NCI-H187 (cell line): ENCODE results near the gene ELOVL1.
A peak's percentile ranks its signal among the peaks of the same experiment; 100 is the strongest.
"Not testable (repeated sequence)": the region's sequence is repeated elsewhere in the genome, so short reads cannot be mapped to it uniquely, and the experiment has no call there.

Source experiments
- DNase-seq, 2 experiments: peaks; one replicate each; lab custom pipeline; 2025; lab: John Stamatoyannopoulos, UW

ELOVL1 gene

DNA sequence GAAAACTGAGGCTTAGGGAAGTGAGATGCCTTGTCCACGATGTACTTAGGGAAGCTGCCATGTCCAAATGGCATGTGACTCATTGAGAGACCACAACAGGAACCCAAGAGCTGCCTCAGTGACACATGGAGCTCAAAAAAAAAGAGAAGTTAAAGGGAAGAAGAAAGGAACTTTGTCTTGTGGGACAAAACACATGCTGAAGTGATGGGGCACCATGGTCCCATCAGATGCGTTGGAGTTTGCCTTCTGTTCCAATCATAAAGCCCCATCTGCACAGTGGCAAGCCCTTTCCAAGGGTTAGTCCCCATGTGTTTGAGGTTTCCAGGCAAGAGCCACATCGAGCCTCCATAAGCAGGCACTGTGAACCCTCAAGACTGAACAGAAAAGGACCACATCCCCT is 13.8 kb upstream of the ELOVL1 start:
- no peak for DNase-seq

DNA sequence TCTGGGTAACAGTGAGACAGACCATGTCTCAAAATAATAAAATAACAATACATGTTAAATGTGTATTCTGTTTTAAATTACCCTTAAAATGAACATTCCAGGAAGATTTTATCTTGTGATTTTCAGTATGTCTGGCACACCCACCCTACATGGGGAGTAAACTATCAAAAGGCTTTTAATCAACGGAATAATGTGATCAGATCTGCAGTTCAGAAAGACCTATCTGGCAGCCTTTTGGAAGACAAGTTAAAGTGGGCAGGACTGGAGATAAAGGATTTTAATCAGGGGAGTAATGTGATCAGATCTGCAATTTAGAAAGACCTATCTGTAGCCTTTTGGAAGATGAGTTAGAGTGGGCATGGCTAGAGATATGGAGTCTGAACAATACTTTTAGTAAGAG is 11.7 kb upstream of the ELOVL1 start:
- no peak for DNase-seq

DNA sequence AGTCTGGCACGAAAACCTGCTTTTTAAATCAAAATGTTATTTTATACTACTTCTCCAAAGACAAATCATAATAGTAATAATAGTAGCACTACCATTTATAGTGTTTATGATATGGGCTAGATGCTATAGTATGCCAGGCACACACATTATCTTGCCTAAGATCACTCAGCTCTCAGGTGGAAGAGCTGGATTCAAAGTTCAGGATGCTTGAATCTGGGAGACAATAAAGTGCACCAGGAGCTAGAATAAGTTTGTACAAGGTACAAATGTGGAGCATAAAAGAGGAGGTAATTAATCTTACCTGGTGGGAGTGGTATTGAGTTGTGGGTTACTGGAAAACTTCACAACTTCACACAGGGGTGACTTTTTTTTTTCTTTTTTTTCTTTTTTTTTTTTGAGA is 10.0 kb upstream of the ELOVL1 start:
- DNase-seq: no peak

DNA sequence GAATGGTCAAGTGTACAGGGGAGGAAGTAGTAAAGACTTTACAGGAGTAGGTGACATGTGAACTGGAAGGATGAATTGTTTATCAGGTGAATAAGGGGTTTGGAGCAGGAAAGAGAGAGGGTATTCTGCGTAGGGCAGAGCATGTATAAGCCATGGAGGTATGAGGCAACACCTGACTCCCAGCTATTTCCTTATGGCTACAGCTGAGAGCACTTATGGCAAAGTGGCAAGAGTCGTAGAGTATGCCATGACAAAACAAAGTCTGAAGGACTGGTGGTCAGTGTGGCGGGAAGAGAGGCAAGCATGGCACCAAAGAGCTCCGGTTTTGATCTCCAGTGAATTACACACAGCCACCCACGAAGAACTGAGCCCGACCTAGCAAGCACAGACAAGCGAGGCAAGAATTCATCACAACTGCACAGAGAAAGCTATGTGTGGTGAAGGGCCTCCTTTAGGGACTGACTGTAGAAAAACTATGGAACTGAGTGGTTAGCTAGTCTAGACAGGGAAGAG is 9.0 kb upstream of the ELOVL1 start:
- DNase-seq: no peak

DNA sequence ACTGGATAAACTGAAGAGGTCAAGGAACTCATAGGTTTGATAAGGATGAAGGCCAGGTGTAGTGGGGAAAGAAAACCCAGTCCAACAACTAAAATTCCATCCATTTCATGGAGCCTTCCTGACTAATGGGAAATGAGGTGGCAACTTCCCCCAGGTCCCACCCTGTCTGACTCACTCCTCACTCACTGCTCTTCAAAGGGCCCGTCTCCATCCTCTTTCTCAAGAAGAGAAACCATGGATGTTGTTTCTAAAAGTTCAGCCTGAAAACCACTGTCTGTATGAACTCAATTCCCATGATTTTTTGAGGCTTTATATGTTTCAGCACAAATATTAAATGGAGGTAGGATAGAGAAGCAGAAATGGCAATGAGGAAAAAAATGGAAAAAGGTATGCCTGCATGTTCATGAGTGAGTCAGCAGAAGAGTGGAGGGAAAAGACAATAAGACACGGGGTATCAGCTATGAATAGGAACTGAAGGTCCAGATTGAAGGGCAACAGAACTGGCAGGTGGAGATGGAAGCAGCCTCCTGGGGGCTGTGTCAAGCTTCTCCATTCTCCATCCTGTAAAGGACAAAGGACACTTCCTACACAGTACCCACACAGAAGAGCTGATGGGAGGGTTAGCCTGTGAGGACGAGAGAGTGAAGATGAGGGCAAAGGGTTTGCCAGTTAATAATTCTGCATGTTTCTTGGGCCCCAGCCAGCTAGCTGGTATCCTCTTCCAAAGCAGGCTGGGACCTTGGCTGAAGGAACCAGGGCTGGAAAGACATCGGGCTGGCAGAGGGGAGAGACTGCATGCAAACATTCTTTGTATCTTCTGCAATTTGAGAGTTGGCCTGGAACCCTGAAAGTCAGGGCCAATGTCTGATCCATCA is 5.5 kb upstream of the ELOVL1 start:
- DNase-seq: no peak

DNA sequence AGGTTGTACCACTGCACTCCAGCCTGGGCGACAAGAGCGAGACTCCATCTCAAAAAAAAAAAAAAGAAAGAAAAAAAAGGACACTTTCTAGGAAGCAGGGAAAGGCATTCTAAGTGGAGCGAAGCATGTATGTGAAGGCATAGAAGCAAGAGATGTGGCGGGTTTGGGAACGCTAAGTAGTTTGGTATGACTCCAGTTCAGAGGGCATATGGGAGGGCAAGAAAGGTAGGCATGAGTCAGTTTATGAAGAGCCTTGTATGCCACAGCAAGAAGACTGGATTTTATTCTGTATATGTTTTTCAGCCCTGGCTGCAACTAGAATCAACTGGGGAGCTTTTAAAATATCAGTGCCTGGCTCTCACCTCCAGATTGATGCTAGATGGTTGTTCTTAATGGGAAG is 4.4 kb upstream of the ELOVL1 start:
- DNase-seq: no peak

DNA sequence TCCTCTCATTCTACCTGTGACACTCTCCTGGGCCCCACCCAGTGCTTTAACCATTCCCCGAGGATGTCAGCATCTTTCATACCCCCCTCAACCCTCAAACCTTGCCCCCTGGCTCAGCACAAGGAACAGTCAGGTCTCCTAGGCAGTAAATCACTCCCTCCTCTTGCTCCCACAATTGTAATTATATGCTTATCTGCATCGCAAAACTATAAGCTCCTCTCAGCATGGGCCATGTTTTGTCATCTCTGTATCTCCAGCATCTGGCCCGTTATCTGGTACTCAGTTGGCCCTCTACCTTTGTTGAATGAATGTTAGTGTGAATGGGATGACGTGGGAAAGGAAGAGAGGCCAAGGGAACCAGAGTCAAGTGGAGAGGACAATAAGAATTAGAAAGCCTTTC is 2.8 kb upstream of the ELOVL1 start:
- no peak for DNase-seq

DNA sequence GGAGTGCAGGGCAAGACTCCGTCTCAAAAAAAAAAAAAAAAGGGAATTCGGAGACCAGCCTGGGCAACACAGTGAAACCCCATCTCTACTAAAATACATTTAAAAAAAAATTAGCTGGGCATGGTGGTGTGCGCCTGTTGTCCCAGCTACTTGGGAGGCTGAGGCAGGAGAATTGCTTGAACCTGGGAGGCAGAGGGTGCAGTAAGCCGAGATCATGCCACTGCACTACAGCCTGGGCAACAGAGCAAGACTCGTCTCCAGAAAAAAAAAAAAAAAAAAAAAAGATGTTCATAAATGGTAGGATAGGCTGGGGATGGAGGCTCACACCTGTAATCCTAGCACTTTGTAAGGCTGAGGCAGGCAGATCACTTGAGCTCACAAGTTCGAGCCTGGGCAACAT is 2.0 kb upstream of the ELOVL1 start:
- not testable (repeated sequence) for DNase-seq

DNA sequence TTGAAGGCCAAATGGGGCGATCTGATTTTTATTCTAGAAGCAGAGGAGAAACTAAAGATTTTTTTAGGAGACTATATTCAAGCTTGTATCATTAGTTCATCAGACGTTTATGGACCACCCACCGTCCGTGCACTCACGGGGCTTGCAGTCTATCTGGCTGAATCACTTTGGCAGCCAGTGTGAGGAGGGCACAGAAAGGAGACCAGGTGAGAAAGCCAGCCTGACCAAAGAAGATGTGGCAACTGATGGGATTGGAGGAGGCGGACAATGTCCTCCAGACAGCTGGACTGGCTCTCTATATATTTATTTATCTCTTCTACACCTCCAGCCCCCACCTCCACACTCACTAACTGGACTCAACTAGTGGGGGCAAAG is 822 bp upstream of the ELOVL1 start:
- DNase-seq: no peak

DNA sequence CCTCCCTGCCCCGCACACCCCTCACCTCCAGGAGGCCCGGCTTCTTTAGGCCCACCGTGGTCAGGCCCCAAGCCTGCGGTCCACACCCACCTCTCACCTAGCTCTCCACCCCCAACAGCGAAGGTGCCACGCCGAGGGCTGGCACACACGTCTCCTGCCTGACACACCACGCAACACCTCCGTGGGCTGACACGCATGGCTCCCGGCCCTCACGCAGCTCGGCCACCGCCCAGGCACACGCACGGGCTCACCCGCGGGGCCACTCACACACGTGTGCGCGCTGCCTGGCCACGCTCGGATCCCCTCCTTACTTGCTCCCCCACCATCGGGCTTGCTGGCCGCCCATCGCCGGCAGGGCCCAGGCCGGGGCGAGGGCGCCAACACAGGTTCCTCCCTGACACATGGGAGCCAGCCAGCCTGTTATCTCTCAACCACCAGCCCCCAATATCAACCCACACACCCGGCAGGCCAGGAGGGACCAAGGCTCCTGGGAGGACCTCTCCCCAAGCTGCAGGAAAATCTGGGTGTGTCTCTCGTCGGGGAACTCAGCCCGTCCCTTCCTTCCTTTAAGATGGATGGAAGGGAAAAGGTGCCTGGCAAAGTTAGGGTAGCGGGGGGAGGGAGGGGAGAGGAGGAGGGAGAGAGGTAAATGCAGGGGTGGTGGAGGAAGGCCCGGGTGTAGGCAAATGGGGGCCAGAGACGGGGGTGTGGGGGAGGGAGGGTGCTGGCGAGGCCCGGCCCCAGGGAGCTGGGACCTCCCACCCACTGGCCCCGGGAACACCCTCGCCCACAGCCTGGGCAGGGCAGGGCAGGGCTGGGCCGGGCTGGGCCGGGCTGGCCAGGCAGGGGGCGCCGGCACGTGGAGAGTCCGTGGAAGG is 546 bp downstream of the ELOVL1 start:
- DNase-seq: no peak

DNA sequence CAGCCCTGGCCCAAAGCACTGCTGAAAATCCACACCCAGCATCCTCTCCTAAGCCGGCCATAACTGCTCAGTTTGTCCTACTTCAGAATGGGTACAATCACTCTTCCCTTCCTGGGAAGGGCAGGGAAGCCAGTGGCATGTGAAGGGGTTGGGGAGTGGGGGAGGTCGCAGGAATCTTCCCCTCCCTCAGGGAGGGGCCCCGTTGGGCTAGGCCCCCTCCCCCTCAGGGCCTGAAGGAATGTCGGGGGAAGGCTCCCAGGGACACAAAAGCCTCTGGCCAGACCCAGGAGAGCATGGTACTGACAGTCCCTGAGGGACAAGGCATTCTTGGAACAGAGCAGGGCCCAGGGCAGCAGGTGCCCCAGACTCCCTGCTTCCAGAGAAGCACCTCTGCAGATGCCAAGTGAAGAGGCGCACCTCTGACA is 1.2 kb downstream of the ELOVL1 start:
- no peak for DNase-seq

DNA sequence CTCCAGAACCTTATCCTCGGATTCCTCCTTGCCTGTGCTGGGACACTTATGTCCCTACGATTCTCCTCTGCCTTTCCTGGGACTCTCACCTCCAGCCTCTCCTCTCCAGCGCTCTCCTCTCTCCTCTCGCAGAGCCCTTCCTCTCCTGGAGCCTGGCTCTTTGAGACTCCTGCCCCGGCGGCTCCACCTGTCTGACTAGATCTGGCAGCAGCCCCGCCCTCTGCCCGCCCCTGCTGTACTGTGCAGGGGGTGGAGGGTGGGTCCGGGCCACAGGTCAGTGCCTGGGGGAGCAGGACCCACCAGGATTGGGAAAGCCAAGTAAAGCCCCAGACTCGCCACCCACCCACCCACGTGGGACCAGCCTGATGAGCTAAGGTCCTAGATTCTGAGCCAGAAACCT is 1.6 kb downstream of the ELOVL1 start:
- DNase-seq: no peak

DNA sequence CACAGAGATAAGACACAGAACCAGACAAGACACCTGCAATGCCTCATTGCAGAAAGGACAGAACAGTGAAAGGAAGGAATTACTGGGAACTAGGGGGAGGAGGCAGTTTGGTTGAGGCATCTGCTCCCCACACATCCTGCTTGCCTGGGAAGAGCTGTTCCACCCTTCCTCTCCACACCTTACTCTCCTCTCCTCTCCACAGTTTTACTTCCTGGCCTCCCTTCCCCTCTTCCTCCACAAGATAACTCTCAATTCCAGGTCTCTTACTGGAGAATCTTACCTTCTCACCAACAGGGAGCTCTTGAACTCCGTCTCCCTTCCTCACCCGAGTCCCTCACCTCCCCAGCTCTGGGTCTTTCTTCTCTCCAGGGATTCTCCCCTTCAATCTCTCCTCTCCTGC is 2.1 kb downstream of the ELOVL1 start:
- no peak for DNase-seq

DNA sequence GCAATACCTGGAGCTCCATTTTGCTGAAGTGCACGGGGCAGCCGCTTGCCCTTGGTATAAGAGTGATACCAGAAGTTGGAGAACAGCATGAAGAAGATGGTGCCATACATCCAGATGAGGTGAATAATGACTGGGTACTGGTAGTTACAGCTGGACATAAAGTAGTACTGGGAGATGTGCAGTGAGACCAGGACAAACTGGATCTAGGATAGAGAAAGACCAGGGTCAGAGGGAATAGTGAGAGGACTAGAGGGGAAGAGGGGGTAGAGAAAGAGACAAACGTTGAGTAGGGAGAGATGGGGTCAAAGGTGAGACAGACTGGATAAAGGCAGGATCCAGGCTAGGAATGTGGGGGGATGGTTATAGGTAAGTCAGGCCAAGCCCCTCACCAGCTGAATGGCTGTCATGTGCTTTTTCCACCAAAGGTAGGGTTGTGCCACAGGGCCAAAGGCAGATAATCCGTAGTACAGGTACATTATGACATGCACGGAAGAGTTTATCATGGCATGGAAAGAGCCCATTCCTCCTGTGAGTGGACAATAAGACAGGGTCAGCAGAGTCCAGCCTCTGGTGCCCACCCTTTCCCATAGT is 3.8 kb downstream of the ELOVL1 start:
- no peak for DNase-seq

DNA sequence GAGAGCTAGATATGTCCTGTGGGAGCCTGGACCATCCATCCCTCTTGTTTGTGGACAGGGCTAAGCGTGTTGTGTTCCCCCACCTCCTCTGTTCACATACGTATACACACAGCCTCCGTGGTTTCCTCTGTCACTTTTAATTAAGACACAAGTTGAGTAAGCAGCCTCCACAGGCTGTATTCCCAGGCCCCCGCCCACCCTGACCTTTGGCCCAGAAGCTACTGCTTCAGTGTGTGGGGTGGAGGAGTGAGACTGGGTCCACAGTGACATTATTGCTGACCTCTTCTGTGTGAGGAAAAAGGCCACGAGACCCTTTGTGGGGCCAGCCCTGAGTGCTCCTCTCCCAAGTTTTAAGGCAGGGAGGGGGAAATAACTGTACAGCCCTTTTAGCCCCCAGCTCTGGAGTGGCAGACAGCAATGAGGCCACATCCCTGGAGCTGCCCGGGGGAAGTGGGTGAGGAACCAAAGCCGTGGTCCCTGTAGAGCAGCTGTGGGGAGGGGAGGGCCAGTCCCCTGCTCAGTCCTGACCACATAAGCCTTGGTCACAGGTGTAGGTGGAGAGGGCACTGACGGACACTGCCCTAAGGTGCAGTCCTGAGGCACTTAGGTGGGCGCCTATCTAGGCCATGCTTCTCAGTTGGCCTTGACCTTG is 4.4 kb downstream of the ELOVL1 start:
- no peak for DNase-seq

DNA sequence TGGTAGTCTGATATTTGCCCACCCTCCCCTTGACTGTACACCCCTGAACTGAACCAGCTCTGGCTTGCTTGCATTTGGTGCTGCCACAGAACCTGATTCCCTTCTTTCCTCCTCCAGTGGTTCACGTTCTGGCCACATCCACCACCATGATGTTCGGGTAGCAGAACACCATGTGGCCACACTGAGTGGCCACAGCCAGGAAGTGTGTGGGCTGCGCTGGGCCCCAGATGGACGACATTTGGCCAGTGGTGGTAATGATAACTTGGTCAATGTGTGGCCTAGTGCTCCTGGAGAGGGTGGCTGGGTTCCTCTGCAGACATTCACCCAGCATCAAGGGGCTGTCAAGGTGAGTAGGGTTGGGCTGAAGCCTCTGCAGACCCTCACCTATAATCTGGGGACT is 7.2 kb downstream of the ELOVL1 start:
- no peak for DNase-seq

DNA sequence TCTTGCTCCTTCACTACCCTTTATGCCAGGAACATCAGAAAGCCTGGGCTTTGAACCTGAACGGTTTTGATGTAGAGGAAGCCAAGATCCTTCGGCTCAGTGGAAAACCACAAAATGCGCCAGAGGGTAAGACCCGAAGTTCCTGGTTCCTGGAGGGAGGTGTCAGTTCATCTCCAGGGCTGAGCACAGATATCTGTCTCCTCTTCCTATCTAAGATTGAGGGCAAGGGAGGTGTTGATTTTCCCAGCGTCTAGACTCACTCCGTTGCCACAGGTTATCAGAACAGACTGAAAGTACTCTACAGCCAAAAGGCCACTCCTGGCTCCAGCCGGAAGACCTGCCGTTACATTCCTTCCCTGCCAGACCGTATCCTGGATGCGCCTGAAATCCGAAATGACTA is 8.1 kb downstream of the ELOVL1 start:
- no peak for DNase-seq

DNA sequence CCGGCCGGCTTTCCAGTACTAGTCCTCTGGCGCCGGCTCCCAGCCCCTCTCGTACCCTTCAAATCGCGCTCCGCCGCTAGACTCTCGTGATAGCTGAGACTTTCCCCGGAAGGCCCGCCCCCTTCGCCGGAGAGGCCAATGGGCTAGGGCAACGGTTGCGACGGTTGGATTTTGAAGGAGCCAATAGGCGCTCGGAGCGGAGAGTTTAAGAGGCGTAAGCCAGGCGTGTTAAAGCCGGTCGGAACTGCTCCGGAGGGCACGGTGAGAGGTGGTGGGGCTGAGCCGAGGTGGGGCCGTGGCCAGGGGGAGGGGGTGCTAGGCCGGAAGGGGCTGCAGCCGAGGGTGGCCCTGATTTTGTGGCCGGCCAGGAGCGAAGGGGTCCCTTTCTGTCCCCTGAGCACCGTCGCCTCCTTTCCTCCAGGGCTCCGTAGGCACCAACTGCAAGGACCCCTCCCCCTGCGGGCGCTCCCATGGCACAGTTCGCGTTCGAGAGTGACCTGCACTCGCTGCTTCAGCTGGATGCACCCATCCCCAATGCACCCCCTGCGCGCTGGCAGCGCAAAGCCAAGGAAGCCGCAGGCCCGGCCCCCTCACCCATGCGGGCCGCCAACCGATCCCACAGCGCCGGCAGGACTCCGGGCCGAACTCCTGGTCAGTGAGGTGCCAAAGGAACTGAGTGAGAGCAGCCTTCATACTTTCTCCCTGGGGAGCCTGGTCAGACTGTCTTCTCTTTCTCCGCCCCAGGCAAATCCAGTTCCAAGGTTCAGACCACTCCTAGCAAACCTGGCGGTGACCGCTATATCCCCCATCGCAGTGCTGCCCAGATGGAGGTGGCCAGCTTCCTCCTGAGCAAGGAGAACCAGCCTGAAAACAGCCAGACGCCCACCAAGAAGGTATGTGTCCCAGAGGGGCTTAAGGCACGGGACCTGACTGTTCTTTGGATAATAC is 8.8 kb downstream of the ELOVL1 start, which contains the start of gene CDC20:
CDC20 (plus strand) TSS at position 236 of the 948 bp plus-strand sequence; CDS start at position 471, 235 bp downstream.
- DNase-seq: peak; percentile 93 to 98

DNA sequence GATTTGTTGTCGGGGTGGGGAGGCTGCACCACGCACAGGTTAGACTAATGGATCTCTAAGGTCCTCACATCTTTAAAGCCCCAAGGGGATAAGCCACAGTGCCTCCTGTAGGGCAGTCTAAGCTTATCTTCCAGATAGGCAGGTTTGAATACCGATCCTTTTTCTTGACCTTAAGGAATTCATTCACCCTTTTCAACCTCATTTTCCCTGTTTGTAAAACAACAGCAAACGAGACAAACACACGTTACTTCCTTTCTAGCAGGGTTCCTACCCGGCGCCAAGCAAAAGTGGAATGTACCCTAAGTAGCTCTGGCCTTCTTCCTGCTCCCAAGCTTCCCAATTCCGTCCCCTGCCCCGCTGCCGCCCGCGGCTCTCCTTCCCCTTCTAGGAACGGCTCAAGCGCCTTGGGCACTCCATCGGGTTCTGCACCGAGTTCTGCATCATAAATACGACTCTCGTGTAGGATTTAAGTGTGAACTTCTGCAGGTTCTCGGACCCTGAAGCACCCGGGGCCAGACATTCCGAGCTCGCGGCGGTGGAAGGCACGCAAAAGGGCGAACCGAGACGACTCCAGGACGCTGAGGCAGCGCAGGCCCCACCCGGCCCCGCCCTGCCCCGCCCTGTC is 9.6 kb downstream of the ELOVL1 start:
- no peak for DNase-seq

DNA sequence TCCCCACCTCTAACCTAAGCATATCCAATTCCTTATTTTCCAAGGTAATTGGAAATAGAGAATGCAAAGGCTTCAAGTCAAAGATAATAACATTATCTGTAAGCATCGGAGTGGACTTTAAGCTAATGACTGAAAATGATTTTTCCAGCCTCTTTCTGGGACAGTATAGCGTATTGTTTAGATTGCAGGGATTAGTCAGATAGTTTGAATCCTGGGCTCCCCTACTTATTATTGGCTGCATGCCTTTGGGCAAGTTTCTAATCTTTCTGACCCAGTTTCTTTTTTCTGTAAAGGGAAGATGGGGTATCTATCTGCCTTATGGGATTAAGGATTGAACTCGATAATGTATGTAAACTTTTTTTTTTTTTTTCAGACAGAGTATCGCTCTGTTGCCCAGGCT is 10.6 kb downstream of the ELOVL1 start:
- DNase-seq: no peak
